OCI-LY3 (cell line): ENCODE results near the gene REXO1.

Experiments
- H2AFZ ChIP-seq: fragments of 200-600, 300-600 bp; shearing (Covaris generic); 2 replicates; pipeline ENCODE4 v1.6.0; 2014; ENCODE audit warnings: antibody characterized with exemption, low read depth, low read length
- H3K27ac ChIP-seq: fragments of 200-600, 300-600 bp; sonication (generic); 2 replicates; pipeline ENCODE4 v1.5.1; 2014; ENCODE audit warnings: mild to moderate bottlenecking, low read length, moderate library complexity, mixed read lengths
- H3K27me3 ChIP-seq: fragments of 200-600, 300-600 bp; sonication (generic); 2 replicates; pipeline ENCODE4 v1.6.1; 2014; ENCODE audit warnings: low read depth, low read length, mixed read lengths
- H3K36me3 ChIP-seq: fragments of 200-600, 300-600 bp; sonication (generic); replicated peaks from 2 replicates; pipeline ENCODE3; 2014; ENCODE audit warnings: low read depth, low read length, mixed read lengths
- H3K4me1 ChIP-seq: fragments of 300-600, 200-600 bp; sonication (generic); 2 replicates; pipeline ENCODE4 v1.6.1; 2014; ENCODE audit warnings: low read length, mixed read lengths
- H3K4me2 ChIP-seq: fragments of 200-600, 300-600 bp; sonication (generic); 2 replicates; pipeline ENCODE4 v1.6.1; 2014; ENCODE audit warnings: low read length, mixed read lengths
- H3K4me3 ChIP-seq: fragments of 300-600, 200-600 bp; sonication (generic); 2 replicates; pipeline ENCODE4 v1.5.1; 2014; ENCODE audit warnings: antibody characterized with exemption, mild to moderate bottlenecking, low read length, moderate library complexity
- H3K79me2 ChIP-seq: fragments of 300-600, 200-600 bp; shearing (Covaris generic); 2 replicates; pipeline ENCODE4 v1.6.1; 2014; ENCODE audit warnings: mild to moderate bottlenecking, low read length, mixed read lengths
- H3K9ac ChIP-seq: fragments of 300-600, 200-600 bp; shearing (Covaris generic); 2 replicates; pipeline ENCODE4 v1.6.0; 2014; ENCODE audit warnings: mild to moderate bottlenecking, low read length, moderate library complexity
- H3K9me3 ChIP-seq: fragments of 200-600, 300-600 bp; shearing (Covaris generic); 2 replicates; pipeline ENCODE4 v1.6.1; 2014; ENCODE audit warnings: low read length, mixed read lengths; ENCODE audit not compliant: insufficient read depth
- H4K20me1 ChIP-seq: fragments of 200-600, 300-600 bp; sonication (generic); 2 replicates; pipeline ENCODE4 v1.6.1; 2016; ENCODE audit warnings: low read length, mixed read lengths; ENCODE audit not compliant: insufficient read depth
- CTCF ChIP-seq: fragments of 200-600, 300-600 bp; sonication (generic); IDR thresholded peaks from 2 replicates; pipeline ENCODE4 v1.5.1; 2014; ENCODE audit warnings: antibody characterized with exemption, low read length, low read depth
- EZH2phosphoT487 ChIP-seq: fragments of 200-600 bp; shearing (Covaris generic); IDR thresholded peaks from 2 replicates; pipeline ENCODE4 v1.6.1; 2018; ENCODE audit warnings: antibody characterized with exemption, mixed run types, low read depth

The REXO1 gene

GRCh38 chr19:1850809-1851653, 2.7 kb upstream of the REXO1 start:
- no peak overlapping the region for H3K4me2 ChIP-seq
- TF ChIP-seq EZH2phosphoT487: no peak
- TF ChIP-seq CTCF: peak; percentile 35
- H2AFZ ChIP-seq: no peak overlapping the region
- no peak overlapping the region for H3K4me3 ChIP-seq
- H3K27ac ChIP-seq: no peak overlapping the region
- H3K9me3 ChIP-seq: no peaks in the 10 kb centered on the region
- H4K20me1 ChIP-seq: peaks cover 35% of the 10 kb centered on the region
- no peaks in the 10 kb centered on the region for H3K27me3 ChIP-seq
- no peak overlapping the region for H3K9ac ChIP-seq
- peaks cover 48% of the 10 kb centered on the region for H3K4me1 ChIP-seq
- peaks cover 69% of the 10 kb centered on the region for H3K79me2 ChIP-seq
- H3K36me3 ChIP-seq: no peaks in the 10 kb centered on the region

- Histone ChIP-seq H2AFZ (no peak overlapping the region), H3K79me2 (peaks cover 69% of the 10 kb centered on the region), H3K9me3 (no peaks in the 10 kb centered on the region), H3K27ac (no peak overlapping the region), H4K20me1 (peaks cover 38% of the 10 kb centered on the region), H3K9ac (no peak overlapping the region), H3K4me1 (peaks cover 38% of the 10 kb centered on the region), H3K4me2 (no peak overlapping the region), H3K36me3 (no peaks in the 10 kb centered on the region), H3K4me3 (no peak overlapping the region), H3K27me3 (no peaks in the 10 kb centered on the region)
- TF ChIP-seq CTCF: no peak
- no peak for TF ChIP-seq EZH2phosphoT487
Observed at GRCh38 chr19:1849886-1850398, 1.7 kb upstream of the REXO1 start.

- peak overlapping the region; percentile 99 for H3K4me3 ChIP-seq
- peak overlapping the region; percentile 70 for H3K4me2 ChIP-seq
- H3K9me3 ChIP-seq: no peaks in the 10 kb centered on the region
- peak overlapping the region; percentile 87 for H3K27ac ChIP-seq
- peaks cover 32% of the 10 kb centered on the region for H3K4me1 ChIP-seq
- peak overlapping the region; percentile 81 for H3K9ac ChIP-seq
- H3K79me2 ChIP-seq: peaks cover 69% of the 10 kb centered on the region
- no peaks in the 10 kb centered on the region for H3K36me3 ChIP-seq
- no peaks in the 10 kb centered on the region for H3K27me3 ChIP-seq
- TF ChIP-seq EZH2phosphoT487 (no peak), CTCF (no peak)
- no peak overlapping the region for H2AFZ ChIP-seq
- peaks cover 39% of the 10 kb centered on the region for H4K20me1 ChIP-seq
Observed at GRCh38 chr19:1849132-1849474, 820 bp upstream of the REXO1 start.

- TF ChIP-seq CTCF: no peak
- no peak for TF ChIP-seq EZH2phosphoT487
- H2AFZ ChIP-seq: no peak overlapping the region
- peak overlapping the region; percentile 99 for H3K4me3 ChIP-seq
- no peaks in the 10 kb centered on the region for H3K36me3 ChIP-seq
- peak overlapping the region; percentile 87 for H3K27ac ChIP-seq
- peaks cover 48% of the 10 kb centered on the region for H4K20me1 ChIP-seq
- H3K27me3 ChIP-seq: no peaks in the 10 kb centered on the region
- H3K4me1 ChIP-seq: peaks cover 21% of the 10 kb centered on the region
- no peaks in the 10 kb centered on the region for H3K9me3 ChIP-seq
- H3K79me2 ChIP-seq: peaks cover 70% of the 10 kb centered on the region
- H3K9ac ChIP-seq: peak overlapping the region; percentile 81
- H3K4me2 ChIP-seq: peak overlapping the region; percentile 99
Observed at GRCh38 chr19:1847684-1848398, 442 bp downstream of the REXO1 start.
